ENCODE measurements around the gene KLHL3. TPM values are rescaled to one million over a fixed set of nuclear protein-coding genes. Genes with fewer than 3 reads are reported as not detected.

Gene KLHL3
- total and polyA plus RNA-seq, 9 of the 15 experiments (the other 6 are each of a cell fraction or from before 2014, with no cell fraction given): under 0.01 to 1.5 (median 0.22) TPM

DNA sequence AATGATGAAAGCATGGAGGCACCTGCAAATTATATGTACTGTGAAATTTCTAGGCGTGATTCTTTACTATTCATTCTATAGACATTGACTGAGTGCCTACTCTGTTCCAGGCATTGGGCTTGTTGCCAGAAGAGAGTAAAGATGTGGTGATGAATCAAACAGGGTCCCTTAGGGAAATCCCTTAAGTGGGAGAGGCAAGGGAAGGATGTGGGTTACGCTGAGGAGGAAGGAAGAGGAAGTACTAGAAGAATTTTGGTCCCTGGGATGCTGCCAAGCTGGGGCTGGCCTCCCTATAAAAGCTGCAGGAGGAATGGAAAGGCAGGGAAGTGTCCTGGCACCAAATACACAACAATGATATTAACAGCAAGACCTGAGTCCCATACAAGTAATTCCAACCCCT, 160.0 kb downstream of the KLHL3 start:
- BruUV-seq (replicated peaks): no TSS peak
- no peaks in the 10 kb centered on the region for H3K36me3 ChIP-seq (ENCODE audit: control insufficient read depth, insufficient read depth, low read length)
- H3K27ac ChIP-seq (ENCODE audit: extremely low read depth, low read depth, low read length): no peak overlapping the region
- no peak for FAIRE-seq
- CTCF ChIA-PET (ENCODE audit: low intra/inter-chr PET ratio): no interaction called here
- WGBS (ENCODE audit: insufficient coverage, low coverage, missing lambda C conversion rate): 0% methylated on average over 2 of the region's 2 CpGs
- H3K4me3 ChIP-seq: no peak overlapping the region
- no peak for DNase-seq (ENCODE audit: extremely low read depth in 1 of 4, low spot score in 3 of 4)
- H3K9me3 ChIP-seq (replicated peaks; ENCODE audit: control insufficient read depth, insufficient read depth, low read depth, low read length): no peaks in the 10 kb centered on the region
- no peaks in the 10 kb centered on the region for H3K27me3 ChIP-seq (ENCODE audit: control insufficient read depth in 2 of 2, insufficient read depth in 2 of 2, low read length in 2 of 2)
- no peak overlapping the region for H2AFZ ChIP-seq (ENCODE audit: low read depth, low read length)
- no peak for ATAC-seq
- intact Hi-C loops (cut with micrococcal nuclease) (no loop called here), in situ Hi-C loops (cut with MboI) (no loop called here)
- H3K4me1 ChIP-seq (replicated peaks in 1 of 2; ENCODE audit: control insufficient read depth in 2 of 2, insufficient read depth in 2 of 2, low read length in 2 of 2): no peaks in the 10 kb centered on the region
- no peak overlapping the region for H3K9ac ChIP-seq (ENCODE audit: insufficient read depth in 1 of 2, low read depth in 2 of 2, low read length in 2 of 2)
- no peak for TF ChIP-seq BDP1 (IDR thresholded peaks at IDR 0.05; ENCODE audit: insufficient read depth, insufficient read length)
- no peak for TF ChIP-seq LCOR (CRISPR knock-in tag; IDR thresholded peaks at IDR 0.05)
- TF ChIP-seq CEBPG (CRISPR knock-in tag; IDR thresholded peaks at IDR 0.05): no peak
- TF ChIP-seq CEBPG (tag; conservative IDR thresholded peaks at IDR 0.05 in 1 of 2, IDR thresholded peaks at IDR 0.05 in 1 of 2): no peak
- TF ChIP-seq, protein P1, sequence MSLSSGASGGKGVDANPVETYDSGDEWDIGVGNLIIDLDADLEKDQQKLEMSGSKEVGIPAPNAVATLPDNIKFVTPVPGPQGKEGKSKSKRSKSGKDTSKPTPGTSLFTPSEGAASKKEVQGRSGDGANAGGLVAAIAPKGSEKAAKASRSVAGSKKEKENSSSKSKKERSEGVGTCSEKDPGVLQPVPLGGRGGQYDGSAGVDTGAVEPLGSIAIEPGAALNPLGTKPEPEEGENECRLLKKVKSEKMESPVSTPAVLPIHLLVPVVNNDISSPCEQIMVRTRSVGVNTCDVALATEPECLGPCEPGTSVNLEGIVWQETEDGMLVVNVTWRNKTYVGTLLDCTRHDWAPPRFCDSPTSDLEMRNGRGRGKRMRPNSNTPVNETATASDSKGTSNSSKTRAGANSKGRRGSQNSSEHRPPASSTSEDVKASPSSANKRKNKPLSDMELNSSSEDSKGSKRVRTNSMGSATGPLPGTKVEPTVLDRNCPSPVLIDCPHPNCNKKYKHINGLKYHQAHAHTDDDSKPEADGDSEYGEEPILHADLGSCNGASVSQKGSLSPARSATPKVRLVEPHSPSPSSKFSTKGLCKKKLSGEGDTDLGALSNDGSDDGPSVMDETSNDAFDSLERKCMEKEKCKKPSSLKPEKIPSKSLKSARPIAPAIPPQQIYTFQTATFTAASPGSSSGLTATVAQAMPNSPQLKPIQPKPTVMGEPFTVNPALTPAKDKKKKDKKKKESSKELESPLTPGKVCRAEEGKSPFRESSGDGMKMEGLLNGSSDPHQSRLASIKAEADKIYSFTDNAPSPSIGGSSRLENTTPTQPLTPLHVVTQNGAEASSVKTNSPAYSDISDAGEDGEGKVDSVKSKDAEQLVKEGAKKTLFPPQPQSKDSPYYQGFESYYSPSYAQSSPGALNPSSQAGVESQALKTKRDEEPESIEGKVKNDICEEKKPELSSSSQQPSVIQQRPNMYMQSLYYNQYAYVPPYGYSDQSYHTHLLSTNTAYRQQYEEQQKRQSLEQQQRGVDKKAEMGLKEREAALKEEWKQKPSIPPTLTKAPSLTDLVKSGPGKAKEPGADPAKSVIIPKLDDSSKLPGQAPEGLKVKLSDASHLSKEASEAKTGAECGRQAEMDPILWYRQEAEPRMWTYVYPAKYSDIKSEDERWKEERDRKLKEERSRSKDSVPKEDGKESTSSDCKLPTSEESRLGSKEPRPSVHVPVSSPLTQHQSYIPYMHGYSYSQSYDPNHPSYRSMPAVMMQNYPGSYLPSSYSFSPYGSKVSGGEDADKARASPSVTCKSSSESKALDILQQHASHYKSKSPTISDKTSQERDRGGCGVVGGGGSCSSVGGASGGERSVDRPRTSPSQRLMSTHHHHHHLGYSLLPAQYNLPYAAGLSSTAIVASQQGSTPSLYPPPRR (CRISPR knock-in tag; IDR thresholded peaks at IDR 0.05; ENCODE audit: borderline replicate concordance): no peak
- no peak for TF ChIP-seq SIRT6 (IDR thresholded peaks at IDR 0.05; ENCODE audit: low read depth, low read length)
- no peak for TF ChIP-seq ZNF347 (CRISPR knock-in tag; IDR thresholded peaks at IDR 0.05; ENCODE audit: low read depth)
- no peak for TF ChIP-seq KLF6 (CRISPR knock-in tag; IDR thresholded peaks at IDR 0.05; ENCODE audit: borderline replicate concordance)
- TF ChIP-seq ZNF354B (CRISPR knock-in tag; IDR thresholded peaks at IDR 0.05): no peak
- POLR2A ChIA-PET: interaction anchor here (0.6 kb wide), 1 partner anchor 24 kb away, joined by 3 read pairs; no protein-coding TSS in a partner anchor
- no peaks in the 10 kb centered on the region for H3K9me1 ChIP-seq (ENCODE audit: control insufficient read depth, insufficient read depth, low read length)
- H3K4me2 ChIP-seq (ENCODE audit: insufficient read depth, low read length): no peak overlapping the region
- no peaks in the 10 kb centered on the region for H4K20me1 ChIP-seq (replicated peaks; ENCODE audit: control insufficient read depth, insufficient read depth, low read length)
- H3K79me2 ChIP-seq (ENCODE audit: control insufficient read depth, insufficient read depth, low read length): no peaks in the 10 kb centered on the region
